CD4-positive, alpha-beta T cell treated with Interferon gamma for 1 hour (primary cell): ENCODE data around the gene MEGF11.

Experiments
- DNase-seq: peaks from one replicate; pipeline ENCODE4 v3.0.0-alpha.2; 2020

The MEGF11 gene

DNA sequence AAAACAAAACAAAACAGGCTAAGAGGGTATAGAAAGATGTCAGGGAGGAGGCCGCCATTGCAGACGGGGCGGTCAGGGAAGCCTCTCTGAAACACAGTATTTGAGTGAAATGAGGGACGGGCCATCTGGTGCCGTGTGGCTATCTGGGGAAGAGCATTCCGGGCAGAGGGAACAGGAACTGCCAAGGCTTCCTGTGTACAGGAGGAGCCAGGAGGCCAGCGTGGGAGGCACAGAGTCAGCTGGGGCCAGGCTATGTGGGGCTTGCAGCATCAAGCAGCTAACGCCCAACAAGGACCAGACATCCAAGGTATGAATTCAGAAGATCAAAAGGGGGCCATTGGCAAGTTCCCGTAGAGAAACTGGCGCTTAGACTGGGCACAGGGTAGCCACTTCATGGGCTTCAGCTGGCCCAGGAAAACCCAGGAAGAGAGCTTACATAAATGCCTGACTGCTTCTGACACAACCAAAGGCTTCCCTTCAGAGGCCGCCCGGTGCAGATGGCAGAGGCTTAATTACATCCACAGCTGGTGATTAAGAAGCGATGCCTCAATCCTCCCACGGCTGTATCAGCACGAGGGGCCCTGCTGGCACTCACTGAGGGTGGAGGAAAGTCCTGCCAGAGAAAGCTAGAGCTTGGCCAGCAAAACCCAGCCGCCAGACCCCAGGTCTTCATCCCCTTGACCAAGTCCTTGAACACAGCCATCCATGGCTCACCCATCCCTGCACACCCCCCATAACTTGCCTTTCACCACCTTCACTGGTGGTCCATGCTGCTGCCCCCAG lies 144.9 kb downstream of the MEGF11 start:
- DNase-seq = no peak

DNA sequence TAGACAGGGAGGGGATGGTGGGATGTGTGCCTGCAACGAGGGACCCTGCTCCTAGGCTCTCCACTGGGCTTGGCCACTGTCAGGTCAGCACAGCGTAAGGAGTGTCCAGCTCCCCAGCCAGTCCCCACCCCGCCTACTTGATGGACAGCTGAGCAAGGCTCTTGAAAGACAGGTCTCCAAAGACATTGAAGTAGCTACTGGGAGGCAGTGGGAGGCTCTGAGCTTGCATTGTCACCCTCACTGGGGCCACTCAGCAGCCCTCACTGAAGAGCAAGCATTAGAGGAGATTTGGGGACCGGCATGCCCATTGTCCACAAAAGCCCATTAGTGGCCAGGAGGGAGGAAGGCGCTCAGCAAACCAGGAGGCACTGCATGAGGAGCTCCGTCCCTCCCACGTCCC lies 146.5 kb downstream of the MEGF11 start:
- DNase-seq = no peak

DNA sequence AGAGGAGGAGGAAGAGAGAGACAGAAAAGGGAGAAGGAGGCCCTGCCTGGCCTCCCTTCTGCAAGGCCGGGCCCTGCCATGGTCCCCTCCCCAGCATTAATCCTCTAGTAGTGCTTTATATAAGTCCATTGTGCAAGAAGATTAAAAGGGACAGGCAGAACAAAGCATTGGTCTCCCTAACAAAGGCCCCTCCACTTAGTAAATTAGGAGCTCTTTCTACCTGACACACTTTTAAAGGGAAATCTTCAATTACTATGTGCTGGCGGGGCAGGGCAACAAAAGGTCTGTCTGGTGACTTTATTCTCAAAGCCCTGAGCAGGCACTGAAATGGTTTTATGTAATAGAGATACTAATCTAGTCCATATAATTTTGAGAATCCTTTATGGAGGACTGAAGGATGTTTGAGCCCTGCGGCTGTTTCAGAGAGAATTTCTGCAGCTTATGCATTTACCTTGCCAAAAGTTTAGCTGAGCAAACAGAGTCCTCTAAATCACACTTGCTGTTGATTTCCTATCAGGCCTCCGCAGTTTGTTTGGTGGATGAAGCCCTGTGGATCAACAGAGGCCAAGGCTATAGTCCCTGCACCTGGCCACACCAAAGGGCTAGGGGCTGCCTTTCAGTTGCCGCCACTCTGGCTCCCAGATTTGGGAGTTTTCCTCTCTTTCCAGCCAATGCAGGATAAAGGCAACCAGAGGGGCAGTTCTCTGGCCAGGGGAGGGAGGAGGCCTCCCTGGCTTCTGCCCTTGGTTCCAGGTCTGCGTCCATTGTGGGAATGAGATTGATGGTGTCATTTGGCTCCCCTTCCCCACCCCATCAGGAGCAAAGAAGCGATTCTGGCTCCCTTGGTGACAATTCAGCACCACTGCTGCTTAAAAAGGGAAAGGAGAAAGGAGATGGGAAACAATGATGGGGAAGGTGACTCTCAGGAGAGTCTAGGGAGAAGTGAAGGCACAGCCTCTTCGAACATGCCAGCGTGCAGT lies 148.0 kb downstream of the MEGF11 start:
- no peak for DNase-seq

DNA sequence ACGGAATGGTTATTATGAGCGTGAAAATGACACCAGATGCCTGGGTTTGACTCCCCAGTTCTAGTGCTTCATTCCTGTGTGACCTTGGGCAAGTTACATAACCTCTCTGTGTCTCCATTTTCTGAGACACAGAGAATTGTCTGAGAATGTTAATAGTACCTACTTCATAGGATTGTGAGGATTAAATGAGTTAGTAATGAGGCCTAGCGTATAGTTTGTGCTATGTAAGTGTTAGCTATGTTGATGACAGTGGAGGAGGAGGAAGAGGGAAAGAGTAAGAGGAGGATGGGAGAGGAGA lies 150.3 kb downstream of the MEGF11 start:
- DNase-seq = no peak

DNA sequence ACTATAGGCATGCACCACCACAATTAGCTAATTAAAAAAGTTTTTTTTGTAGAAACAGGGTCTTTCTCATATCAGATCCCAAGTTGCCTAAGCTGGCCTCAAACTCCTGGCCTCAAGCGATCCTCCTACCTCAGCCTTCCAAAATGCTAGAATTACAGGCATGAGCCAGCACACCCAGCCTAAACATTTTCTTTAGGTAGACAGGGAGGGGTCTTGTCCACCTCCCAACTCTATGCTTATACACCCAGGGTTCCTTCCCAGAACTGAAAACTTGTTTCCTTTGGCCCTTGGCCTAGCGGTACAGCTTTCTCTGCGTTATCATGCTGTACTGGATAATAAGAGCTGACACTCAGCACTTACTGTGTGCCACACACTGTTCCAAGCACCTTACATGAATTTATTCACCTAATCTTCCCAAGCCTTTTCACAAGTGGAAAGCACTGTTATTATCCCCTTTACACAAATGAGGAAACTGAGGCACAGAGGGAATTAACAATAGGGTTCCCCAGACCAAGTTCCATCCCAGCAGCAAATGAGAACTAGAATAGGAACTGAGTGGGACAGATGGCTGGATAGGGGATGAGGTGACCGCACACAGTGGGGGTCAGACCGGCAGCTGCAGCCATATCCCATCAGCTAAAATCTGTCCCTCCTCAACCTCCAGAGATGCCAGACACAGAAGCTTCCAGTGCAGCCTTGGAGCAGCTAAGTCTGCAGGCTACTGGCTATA lies 150.8 kb downstream of the MEGF11 start:
- DNase-seq = no peak

DNA sequence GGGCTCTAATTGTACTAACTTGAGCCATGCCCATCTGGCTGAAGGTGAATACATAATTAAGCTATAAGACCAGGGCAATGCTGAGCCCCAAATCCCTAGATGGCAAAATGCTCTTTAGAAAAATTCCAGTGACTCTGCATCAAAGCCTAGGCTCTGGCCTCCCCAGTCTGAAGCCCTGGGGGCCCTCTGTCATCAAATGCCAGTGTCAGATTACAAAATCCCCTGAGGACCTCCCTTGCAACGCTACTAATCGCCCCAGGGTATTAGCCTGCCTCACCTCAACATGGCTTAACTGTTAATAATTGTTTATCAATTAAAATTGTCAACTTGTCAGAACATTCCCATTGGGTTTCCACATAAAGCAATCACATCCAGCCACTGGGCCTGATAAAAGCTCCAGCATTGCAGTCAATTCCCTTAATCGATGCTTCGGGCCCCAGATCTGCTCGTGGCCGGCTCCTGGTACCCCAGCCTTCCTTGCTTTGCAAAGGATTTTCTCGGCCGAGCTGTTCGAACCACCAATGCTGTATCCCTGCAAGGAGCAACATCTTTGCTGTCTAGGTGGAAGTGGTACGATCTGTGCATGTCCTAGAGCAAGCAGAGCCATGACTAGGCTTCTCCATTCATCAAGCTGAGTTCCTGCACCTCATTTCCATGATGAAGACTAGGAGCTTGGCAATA lies 151.7 kb downstream of the MEGF11 start:
- DNase-seq = no peak

DNA sequence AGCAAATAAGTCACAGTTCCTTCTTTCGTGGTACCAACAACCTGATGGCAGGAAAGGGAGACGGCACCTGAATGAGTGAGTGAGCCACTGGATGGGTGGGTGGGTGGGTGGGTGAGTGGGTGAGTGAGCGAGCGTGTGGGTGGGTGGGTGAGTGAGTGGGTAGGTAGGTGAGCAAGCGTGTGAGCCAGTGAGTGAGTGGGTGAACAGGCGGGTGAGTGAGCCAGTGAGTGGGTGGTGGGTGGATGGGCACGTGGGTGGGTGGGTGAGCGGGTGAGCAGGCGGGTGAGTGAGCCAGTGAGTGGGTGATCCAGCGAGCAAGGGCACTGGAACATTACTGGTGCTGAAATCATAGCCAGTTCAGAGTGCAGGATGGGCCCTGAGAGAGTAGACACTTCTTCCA lies 152.8 kb downstream of the MEGF11 start:
- DNase-seq = no peak

DNA sequence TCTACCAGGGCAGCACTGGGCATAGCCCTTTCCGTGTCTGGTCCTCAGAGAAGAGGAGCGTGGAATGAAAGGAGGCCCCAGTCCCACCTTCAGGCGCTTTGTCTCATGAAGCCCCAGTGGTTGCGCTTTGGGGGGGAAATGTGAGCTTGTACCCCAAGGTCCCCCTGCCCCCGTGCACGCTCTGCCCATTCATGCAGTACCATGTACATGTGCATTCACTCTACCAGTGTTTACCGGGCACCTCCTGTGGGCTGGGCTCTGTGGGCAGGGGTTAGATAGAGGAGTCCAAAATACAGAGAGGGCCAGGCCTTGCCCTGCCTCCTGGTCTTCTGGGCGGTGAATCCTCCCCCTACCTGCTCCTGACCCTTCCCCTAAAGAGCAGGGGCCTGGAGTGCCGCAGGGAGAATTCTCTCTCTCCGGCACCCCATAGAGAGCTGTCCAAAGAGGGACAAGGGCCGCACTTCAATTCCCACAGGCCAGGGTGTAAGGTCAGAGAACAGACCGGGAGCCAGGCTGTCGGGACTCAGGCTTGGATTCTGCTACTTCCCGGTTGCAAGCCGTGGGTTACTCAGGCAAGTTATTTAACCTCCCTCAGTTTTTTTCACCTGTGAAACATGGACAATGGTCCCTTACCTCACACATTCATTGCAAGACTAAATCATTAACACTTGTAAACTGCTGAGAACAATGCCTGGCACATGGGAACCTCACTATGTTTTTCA lies 153.4 kb downstream of the MEGF11 start:
- no peak for DNase-seq

DNA sequence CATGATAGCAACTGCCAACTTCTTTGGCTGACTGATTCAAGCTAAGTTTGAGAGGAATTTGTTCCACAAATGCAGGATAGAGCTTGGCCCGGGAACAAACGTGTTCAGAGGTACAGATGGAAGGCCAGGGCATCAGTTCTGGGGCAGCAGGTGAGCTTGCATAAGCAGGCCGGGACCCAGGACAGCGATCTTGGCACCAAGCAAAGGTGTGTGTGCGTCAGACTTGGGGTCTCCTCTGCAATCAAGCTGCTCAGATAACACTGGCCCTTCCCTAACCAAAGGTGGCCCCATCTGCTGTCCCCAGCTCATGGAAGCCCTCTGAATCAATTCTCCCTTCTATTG lies 155.6 kb downstream of the MEGF11 start:
- DNase-seq = no peak

DNA sequence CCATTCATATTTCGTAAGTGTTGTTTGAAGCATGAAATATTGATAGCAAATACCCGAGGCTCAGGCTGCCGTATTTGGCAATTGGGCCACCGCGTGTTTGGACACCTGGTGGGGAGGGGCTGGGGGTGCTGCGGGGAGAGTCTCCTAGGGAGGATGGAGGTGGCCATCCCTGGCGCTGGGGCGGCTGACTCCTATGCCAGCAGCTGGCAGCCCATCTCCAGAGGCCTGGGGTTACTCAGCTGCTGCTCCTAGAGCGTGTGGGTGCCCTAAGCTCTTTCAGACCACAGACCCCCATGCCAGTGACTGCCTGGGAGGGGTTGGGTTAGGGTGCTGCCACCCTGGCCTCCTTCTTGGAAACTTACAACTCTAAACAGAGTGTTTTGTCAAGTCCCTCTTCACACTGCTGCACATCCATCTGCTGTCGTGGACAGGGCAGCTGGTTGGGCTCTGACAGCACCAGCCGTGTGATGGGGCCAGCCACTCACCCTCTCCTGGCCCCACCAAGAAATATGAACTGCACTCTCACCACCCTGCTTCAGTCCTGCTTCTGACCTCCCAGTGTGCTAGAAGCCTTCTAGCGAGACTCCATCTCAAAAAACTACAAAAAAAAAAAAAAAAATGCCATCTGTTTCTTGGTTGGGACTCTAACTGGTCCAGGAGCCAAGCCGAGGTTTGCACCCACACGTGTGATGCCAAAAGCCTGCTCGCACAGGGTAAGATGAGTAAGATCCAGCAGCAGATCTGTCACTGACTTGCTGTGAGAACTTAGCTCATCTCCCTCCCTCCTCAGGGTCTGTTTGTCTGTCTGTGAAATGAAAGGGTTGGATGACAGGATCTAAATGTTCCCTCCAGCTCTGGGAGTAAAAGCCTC lies 156.2 kb downstream of the MEGF11 start:
- DNase-seq = no peak

DNA sequence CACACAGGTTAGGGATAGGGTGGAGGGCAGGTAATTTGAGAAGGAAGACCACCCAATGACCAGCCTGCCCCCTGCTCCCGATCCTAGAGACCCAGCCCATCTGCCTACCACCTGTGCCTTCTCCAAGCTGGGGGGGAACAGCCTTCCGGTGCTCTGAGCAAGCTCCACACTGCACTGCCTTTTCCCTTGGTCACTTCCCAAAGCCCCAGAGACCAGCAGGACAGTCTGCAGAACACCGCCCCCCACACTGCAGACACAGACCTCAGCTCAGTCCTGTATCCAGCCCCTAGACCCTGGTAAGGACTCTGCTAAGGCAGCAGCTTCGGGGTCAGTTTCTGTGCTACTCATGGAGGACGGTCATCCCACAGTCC lies 156.9 kb downstream of the MEGF11 start:
- DNase-seq = no peak

DNA sequence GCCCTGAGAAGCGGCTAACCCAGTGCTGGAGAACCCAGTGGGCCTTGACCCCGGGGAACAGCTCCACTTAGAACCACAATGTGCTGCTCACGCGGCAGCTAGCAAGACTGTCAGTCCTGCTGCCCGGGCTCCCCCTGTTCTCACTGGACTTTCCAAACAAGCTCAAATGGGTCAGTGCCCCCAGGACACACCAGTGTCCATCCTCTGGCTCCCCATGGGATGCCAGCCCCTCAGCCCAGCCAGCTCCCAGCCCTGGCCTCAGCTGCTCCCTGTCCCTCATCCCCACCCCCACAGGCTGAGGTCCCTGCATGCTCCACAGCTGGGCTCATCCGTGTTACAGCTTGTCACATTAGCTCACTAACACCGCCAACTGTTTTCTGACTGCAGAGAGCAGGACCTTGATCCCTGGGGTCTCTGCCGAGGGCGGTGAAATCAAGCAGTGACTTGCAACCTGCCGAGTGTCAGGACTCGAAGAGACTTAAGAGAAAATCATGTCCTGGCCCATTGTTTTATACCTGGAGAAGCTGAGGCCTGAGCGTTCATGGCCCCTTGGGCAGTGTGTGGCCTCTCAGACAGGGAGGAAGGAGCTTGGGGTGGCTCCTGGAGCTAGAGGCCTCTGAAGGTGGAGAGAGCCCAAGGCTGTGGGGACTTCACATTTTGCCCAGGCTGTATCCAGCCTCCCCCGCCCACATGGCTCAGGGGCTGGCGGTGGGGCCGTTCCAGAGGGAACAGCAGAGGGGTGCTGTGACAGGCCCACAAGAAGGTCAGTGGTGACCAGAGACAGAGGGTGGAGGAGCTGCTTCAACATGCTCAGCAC lies 157.5 kb downstream of the MEGF11 start:
- no peak for DNase-seq

DNA sequence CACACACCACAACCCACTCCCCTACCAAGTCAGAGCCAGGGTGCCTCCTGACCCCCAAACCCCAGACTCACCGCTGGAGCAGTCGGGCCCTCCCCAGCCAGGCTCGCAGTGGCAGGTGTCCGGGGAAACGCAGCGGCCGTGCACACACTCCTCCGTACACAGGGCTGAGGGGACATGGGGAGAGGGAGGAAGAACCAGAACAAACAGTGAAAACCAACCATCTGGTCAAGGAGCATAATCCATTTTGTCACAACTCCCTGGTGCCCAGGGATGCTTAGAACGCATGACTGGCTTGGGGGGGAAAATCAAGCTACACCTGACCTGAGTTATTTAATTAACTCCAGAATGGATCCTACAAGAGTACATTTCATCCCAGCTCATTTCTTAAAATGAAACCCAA lies 159.2 kb downstream of the MEGF11 start:
- DNase-seq = no peak

DNA sequence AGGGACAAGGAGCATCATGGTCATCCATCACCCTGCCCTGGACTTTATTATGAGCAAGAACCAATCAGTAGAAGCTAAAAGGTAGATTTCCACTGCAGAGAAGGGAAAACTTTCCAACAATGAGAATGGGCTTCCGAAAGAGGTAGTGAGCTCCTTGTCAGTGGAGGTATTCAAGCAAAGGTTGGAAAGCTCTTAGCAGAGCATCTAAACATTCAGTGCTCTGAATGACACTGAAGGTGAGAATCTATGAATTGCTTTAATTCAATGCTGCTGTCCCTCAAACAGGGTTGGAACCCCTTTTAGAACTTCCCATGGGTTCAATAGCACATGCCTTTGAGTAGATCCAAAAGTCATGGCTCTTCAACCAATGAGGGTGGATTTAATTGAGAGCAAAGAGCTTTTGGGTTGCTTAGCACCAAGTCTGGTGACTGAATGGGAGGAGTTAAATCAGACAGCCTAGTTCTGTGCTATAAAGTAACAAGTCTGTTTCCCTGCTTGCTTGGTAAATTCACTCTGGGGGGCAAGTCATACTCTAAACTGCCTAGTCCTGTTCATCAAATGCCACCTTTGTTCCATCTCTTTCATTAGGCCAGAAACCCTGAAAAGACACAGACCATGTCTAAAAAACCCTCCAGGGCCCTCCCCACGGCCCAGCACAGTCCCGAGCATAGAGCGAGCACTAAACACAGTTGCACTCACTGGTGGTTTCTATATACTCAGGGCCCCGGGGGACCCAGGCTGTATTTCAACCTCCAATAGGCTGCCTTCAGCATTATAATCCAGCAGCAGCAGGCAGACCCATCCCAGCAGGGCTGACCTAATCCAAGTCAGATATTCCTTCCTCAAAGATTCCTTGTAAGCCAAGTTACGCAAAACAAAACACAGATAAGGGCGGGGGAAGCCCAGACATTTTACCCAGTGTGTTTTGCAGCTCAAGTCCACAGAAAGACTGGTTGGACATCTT lies 161.2 kb downstream of the MEGF11 start:
- DNase-seq = no peak

DNA sequence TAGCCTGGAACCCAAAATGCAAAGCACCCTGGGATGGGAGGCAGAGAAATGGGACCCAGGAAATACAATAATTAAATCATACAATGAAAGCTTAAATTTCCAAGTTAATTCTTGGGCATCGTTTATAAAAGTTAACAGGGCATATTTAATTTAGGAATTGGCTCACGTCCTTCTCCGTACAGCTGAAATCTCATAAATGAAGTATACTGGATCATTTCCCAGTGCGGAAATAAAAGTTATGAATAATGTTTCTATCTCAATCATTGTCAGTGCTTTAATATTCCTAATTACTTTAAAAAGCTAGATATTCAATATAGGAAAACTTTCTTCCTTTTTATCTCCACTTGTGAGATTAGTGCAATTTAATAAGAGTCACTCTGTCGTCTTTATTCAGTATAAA lies 164.0 kb downstream of the MEGF11 start:
- no peak for DNase-seq

DNA sequence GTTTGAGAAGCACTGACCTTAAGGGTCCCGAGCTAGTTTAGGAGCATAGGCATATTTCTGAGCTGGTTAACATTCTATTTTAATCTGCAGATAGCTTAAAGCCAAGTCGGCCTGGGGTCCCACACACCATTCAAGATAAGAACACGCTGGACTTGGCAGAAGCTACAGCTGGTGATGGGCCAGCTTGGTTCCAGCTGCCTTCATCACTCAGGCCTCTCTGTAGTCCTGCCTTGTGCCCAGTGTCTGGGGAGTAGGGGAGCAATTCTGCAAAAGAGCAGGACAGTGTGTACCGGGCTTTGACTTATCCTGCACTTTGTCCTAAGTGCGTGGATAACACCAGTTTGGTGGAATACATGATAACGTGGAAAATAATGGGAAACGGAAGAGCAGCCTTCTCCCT lies 164.5 kb downstream of the MEGF11 start:
- no peak for DNase-seq

DNA sequence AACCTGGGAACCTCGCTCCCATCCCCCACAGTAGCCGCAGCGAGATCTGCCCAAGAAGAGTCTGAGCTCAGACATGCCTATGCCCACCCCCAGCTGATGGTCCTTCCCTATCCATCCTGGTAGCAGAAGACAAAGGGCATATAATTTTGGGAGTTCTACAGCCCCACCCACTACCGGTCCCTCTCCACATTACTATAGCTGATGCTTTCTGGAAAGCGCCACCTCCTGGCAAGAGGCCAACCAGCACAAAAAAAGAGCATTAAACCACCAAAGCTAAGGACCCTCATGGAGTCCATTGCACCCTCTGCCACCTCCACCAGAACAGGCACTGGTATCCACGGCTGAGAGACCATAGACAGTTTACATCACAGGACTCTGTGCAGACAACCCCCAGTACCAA lies 168.4 kb downstream of the MEGF11 start:
- DNase-seq = no peak

DNA sequence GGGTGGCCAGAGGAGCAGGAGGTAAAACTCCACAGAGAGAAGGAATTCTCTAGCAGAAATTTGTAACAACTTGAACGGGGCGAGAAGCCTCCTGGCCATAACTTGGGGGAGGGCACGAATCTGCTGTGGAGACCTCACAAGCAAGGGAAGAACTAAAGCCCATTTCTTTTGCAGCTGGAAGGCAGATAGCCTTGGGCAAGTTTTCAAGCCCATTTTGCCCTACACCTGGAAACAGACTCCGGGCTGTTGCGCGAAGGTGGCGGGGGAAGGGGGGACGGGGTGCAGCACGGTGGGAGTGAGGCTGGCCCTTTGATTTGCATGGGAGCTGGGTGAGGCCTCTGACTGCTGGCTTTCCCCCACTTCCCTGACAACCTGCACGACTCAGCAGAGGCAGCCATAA lies 168.8 kb downstream of the MEGF11 start:
- no peak for DNase-seq

DNA sequence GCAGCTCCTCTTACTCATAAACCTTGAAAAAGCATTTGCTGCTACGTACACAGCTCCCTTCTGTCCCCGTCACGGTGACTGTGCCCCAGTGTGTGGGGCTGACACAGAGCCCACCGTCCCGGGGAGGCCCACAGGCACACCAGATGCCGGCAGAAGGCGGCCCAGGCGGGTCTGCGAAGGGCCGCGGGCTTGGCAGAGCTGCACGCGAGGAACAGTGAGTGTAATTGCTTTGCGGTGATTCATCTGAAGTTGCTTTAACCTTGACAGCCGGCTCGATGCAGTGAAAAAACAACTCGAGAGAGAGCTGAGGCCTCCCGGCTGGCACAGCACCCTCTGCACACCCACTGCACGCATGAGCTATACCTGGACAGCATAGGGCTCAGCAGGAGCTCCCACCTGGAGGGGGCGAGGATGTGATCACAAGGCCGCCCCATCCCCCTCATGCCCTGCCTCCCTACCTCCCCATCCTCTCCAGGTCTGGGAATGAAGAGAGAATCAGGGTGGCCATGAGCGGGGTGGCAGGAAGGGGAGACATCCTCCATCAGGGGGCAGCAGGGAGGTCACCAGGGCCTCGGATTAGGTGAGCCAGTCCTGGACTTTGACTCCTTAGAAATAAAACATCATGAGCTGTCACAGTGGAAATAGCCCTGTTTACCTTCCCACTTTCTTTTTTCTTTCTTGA lies 172.7 kb downstream of the MEGF11 start:
- DNase-seq = no peak
